Adrenal gland (tissue), 19 donors: ENCODE results near the gene KLK2. TPM values are rescaled to one million over a fixed set of nuclear protein-coding genes. Genes with fewer than 3 reads are reported as not detected.
A peak's percentile ranks its signal among the peaks of the same experiment; 100 is the strongest.

Source experiments
- DNase-seq, 7 donors: peaks; one replicate each; pipeline ENCODE4 v3.0.0-alpha.2; 2019 to 2020
- H3K27ac ChIP-seq, 5 donors: fragments of 200-600 bp; sonication (generic) in 4 of 5; 1 replicate in 3 of 5; 2 replicates in 2 of 5; pipeline versions ENCODE4 v1.5.1 to v1.8.0; 2016 to 2020; ENCODE audit warnings: mild to moderate bottlenecking in 1 of 5
- H3K27me3 ChIP-seq: fragments of 200-600 bp; 2 replicates; pipeline ENCODE4 v1.8.0; 2021
- H3K36me3 ChIP-seq, 2 donors: fragments of 200-600 bp; replicated peaks in 1 of 2; 1 replicate in 1 of 2; 2 replicates in 1 of 2; pipeline versions ENCODE4 v1.5.1 to v1.8.0; 2018 to 2022
- H3K4me1 ChIP-seq, 2 donors: fragments of 200-600 bp; replicated peaks in 1 of 2; 1 replicate in 1 of 2; 2 replicates in 1 of 2; pipeline versions ENCODE4 v1.5.1 to v1.8.0; 2018 to 2021
- H3K4me3 ChIP-seq, 4 donors: fragments of 200-600 bp; sonication (generic) in 3 of 4; one replicate each; pipeline ENCODE4 v1.5.1; 2016 to 2018
- H3K9me3 ChIP-seq, 3 donors: fragments of 200-600 bp; sonication (generic) in 1 of 3; replicated peaks in 1 of 3; 1 replicate in 2 of 3; 2 replicates in 1 of 3; pipeline versions ENCODE4 v1.5.1 to v1.8.0; 2016 to 2021
- POLR2A ChIP-seq, 2 donors: fragments of 450-650 bp; IDR thresholded peaks; one replicate each; pipeline ENCODE4 v1.6.1; 2017; ENCODE audit warnings: antibody characterized with exemption in 2 of 2, mild to moderate bottlenecking in 2 of 2, moderate library complexity in 1 of 2
- WGBS, 4 donors: extraction: QIAGEN DNeasy Blood & Tissue Kit in 2 of 4; methylation state at CpG; one replicate each; pipeline versions ENCODE4 v1.1.5 to v1.1.7; 2013 to 2017; 5-methylcytosine and 5-hydroxymethylcytosine counted together
- intact Hi-C, 2 donors: fragments of 100-400 bp; cut with DNase I; formaldehyde crosslinking; loops; one replicate each; pipeline versions ENCODE4 v1.14.1 to v1.15.0; 2022 to 2023
- long read RNA-seq, 10 donors: library from polyadenylated mRNA in 3 of 10; unstranded in 2 of 10; stranded (forward) in 1 of 10; transcript quantifications; one replicate each; pipeline ENCODE4 v2.0.0 and lab custom pipeline, GENCODE V29; 2021 to 2026
- polyA plus RNA-seq, 3 donors: library from polyadenylated mRNA; stranded (reverse); fragments of 200-250 nt in 2 of 3; fragments of 350-450 nt in 1 of 3; fragmentation: Illumina TruSeq in 1 of 3; extraction: RNeasy Lipid Tissue Mini Kit (QIAGEN cat#74804) in 1 of 3; gene quantifications; one replicate each; pipeline ENCODE4 v1.2.3, GENCODE V29; 2013 to 2014
- total RNA-seq, 9 donors: library from RNA; depleted of rRNA in 4 of 9; stranded (reverse); fragments of >200 nt in 4 of 9; fragments of 120-200 nt in 1 of 9; fragmentation: NEBNext Ultra II Directional in 1 of 9; extraction: Animal tissue kit (Norgen Biotek cat#: 25700) in 1 of 9; gene quantifications; one replicate each; pipeline versions ENCODE4 v1.1.0 to v1.2.4, GENCODE V29; 2013 to 2023
- TF ChIP-seq, protein P1 (sequence below), 6 experiments: fragments of 450-650 bp in 4 of 6; fragments of 200-600 bp in 2 of 6; sonication (generic) in 1 of 6; IDR thresholded peaks; 1 replicate in 5 of 6; 2 replicates in 1 of 6; pipeline versions ENCODE4 v1.5.1 to v1.8.0; 2016 to 2021; ENCODE audit warnings: antibody characterized with exemption in 6 of 6, mild to moderate bottlenecking in 2 of 6, moderate library complexity in 1 of 6
- donor health status: healthy with polysubstance abuse.
- donor health status: Bipolar disorder and iron deficiency.
- donor health status: DM: yes; HTN: yes; CAD: no.
- donor health status: DM: no; HTN: no; CAD: no.
- donor health status: DM: no; HTN: no; CAD: no.
- donor health status: DM: yes; HTN: yes; CAD: no.

KLK2 gene
- total RNA-seq: under 1 TPM in 1 of 9 donors, not detected in 8; 0.61 TPM
- under 1 TPM in 1 of 3 donors, not detected in 2; 0.20 TPM for polyA plus RNA-seq
- long read RNA-seq, donor 1: 0 reads
- long read RNA-seq, donor 2: 0 reads
- long read RNA-seq, donor 3: 0 reads
- long read RNA-seq, donor 4: 0 reads
- long read RNA-seq, donor 5: 0 reads
- long read RNA-seq, donor 6: 0 reads
- long read RNA-seq, donor 7: 0 reads
- long read RNA-seq, donor 8: 0 reads
- long read RNA-seq, donor 9: 0 reads
- long read RNA-seq, donor 10: 0 reads

DNA sequence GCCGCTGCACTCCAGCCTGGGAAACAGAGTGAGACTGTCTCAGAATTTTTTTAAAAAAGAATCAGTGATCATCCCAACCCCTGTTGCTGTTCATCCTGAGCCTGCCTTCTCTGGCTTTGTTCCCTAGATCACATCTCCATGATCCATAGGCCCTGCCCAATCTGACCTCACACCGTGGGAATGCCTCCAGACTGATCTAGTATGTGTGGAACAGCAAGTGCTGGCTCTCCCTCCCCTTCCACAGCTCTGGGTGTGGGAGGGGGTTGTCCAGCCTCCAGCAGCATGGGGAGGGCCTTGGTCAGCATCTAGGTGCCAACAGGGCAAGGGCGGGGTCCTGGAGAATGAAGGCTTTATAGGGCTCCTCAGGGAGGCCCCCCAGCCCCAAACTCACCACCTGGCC is at the start of gene KLK2:
TSS of gene KLK2 (plus strand) at position 384 of the 400 bp plus-strand sequence. CDS start 35 bp downstream, outside the sequence.
- 63 to 79% (median 76%) methylated on average over 2 to 3 of the region's 3 CpGs for WGBS, 4 donors
- Histone ChIP-seq H3K27ac (no peak within 1 kb of the TSS), H3K4me1 (no peaks in the 10 kb centered on the region), H3K36me3 (no peaks in the 10 kb centered on the region), H3K9me3 (no peaks in the 10 kb centered on the region), H3K27me3 (no peaks in the 10 kb centered on the region), H3K4me3 (no peak within 1 kb of the TSS)
- DNase-seq: no peak
- intact Hi-C loops: no loop called here
- TF ChIP-seq, protein P1, sequence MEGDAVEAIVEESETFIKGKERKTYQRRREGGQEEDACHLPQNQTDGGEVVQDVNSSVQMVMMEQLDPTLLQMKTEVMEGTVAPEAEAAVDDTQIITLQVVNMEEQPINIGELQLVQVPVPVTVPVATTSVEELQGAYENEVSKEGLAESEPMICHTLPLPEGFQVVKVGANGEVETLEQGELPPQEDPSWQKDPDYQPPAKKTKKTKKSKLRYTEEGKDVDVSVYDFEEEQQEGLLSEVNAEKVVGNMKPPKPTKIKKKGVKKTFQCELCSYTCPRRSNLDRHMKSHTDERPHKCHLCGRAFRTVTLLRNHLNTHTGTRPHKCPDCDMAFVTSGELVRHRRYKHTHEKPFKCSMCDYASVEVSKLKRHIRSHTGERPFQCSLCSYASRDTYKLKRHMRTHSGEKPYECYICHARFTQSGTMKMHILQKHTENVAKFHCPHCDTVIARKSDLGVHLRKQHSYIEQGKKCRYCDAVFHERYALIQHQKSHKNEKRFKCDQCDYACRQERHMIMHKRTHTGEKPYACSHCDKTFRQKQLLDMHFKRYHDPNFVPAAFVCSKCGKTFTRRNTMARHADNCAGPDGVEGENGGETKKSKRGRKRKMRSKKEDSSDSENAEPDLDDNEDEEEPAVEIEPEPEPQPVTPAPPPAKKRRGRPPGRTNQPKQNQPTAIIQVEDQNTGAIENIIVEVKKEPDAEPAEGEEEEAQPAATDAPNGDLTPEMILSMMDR (IDR thresholded peaks at IDR 0.05): no peak
- no peak for TF ChIP-seq POLR2A (IDR thresholded peaks at IDR 0.05)

DNA sequence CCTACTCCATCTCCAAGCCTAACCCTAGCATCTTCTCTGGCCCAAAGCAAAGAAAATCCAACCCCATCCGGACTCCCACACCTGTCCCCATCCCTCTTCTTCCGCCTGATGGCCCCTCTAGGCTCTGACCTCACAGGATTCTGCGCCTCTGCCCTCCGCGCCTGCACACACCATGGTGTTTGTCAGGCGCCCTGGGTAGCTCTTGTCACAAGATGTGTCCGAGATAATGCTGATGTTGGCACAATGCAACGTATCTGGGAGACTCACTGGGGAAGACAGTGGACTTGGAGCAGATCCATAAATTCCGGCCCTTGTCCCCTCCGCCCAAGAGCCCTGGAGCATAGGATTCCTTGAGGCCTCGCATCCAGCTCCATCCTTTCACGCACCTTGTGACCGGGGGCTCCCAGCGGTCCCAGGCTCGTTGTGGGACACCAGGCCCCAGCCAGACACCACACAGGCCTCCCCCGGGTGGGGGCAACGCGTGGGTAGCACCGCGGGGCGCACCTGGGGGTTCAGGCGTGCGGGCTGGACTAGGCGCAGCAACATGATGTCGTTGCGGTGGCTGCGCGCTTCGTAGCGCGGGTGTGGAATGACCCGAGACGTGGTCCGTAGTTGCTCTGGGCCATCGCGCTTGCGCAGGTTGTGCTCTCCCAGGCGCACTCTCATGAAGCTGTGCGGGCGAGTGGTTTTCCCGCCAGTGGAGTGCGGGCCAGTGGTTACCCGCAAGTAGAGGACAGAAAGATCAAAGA is 46.6 kb upstream of the KLK2 start:
- intact Hi-C loops: no loop called here
- Histone ChIP-seq H3K4me3 (no peak overlapping the region), H3K4me1 (peaks cover 6 to 7% of the 10 kb centered on the region in 2 donors), H3K36me3 (no peaks in the 10 kb centered on the region), H3K27me3 (peaks cover 6% of the 10 kb centered on the region), H3K27ac (no peak overlapping the region), H3K9me3 (no peaks in the 10 kb centered on the region)
- TF ChIP-seq, protein P1 (IDR thresholded peaks at IDR 0.05): no peak
- DNase-seq: no peak
- WGBS, 4 donors: 82 to 92% (median 86%) methylated on average over 17 to 43 of the region's 43 CpGs

DNA sequence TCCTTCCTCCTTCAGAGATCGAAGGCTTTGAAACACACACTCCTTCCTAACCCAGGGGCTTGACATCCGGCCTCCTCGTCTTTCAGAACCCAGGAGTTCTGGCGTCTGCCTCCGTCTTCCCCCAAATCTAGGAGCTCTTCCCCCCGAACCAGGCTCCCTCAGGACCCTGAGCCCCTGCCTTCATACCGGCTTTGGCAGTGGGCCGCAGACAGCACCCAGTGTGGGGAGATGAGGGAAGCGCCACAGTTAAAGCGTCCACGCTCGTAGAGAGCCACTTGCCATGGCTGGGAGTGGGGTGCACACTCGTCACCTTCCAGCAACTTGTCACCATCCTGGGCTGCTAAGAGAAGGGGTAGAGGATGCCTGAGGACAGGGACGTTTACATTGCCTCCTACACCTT is 45.8 kb upstream of the KLK2 start:
- H3K27me3 ChIP-seq: peaks cover 5% of the 10 kb centered on the region
- H3K36me3 ChIP-seq: no peaks in the 10 kb centered on the region
- TF ChIP-seq, protein P1 (IDR thresholded peaks at IDR 0.05): no peak
- no peak for TF ChIP-seq POLR2A (IDR thresholded peaks at IDR 0.05)
- peaks cover 6 to 7% of the 10 kb centered on the region in 2 donors for H3K4me1 ChIP-seq
- intact Hi-C loops: no loop called here
- H3K4me3 ChIP-seq: no peak overlapping the region
- DNase-seq: no peak
- 85 to 90% (median 89%) methylated on average over 14 of the region's 14 CpGs for WGBS, 4 donors
- H3K9me3 ChIP-seq: no peaks in the 10 kb centered on the region
- no peak overlapping the region for H3K27ac ChIP-seq

DNA sequence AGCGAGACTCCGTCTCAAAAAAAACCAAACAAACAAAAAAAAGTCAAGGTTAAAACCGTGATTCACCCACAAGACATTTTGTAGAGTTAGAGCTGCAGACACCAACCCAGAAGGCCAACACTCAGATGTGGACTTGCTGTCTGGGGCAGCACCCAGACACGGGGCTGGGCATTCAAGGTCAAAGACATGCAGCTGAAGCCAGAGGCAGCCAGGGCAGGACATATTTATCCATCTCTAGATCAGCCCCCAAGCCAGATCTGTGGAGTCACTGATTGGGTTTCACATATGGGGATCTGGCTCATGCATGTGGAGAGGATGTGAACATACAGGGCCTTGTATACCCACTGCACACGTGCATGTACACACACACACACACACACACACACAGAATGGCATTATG is 43.4 kb upstream of the KLK2 start:
- peak in 1 of 2 donors; percentile 23 for TF ChIP-seq POLR2A (IDR thresholded peaks at IDR 0.05)
- TF ChIP-seq, protein P1 (IDR thresholded peaks at IDR 0.05): no peak
- peak; percentile 56 to 88 (median 84) for DNase-seq
- intact Hi-C loops: no loop called here
- Histone ChIP-seq H3K9me3 (no peaks in the 10 kb centered on the region), H3K27me3 (no peaks in the 10 kb centered on the region), H3K27ac (peak overlapping the region in 2 of 5 donors; percentile 36 to 77), H3K4me1 (peaks cover 6 to 7% of the 10 kb centered on the region in 2 donors), H3K4me3 (no peak overlapping the region), H3K36me3 (no peaks in the 10 kb centered on the region)
- WGBS, 4 donors: 41 to 47% (median 42%) methylated on average over 5 of the region's 5 CpGs
